ENCODE measurements around the gene PCSK1.
"Not testable (repeated sequence)": the region's sequence is repeated elsewhere in the genome, so short reads cannot be mapped to it uniquely, and the experiment has no call there.

Gene PCSK1

DNA sequence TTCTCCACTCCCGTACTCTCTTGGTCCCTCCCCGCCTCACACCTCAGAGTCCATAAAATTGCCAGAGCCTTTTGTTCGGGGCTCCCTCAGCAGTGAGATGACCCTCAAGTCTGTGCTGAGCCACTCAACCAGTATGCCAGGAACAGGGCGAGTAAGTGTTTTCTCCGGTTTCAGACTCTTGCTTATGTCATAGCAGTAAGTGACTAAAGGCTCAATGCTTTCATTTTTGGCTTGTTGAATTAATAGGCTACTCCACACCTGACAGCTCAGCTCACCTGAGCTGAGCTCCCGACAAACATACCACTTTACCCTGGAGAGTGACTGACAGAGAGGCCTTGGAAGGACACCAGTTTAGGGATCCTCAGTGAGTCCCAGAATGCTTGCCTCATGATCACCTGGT is 30.5 kb downstream of the PCSK1 start:
- Histone ChIP-seq H3K27ac (ENCODE audit: low read depth, low read length, poor library complexity, severe bottlenecking) (no peak overlapping the region), H3K27me3 (ENCODE audit: insufficient read depth, low read length) (no peaks in the 10 kb centered on the region)

DNA sequence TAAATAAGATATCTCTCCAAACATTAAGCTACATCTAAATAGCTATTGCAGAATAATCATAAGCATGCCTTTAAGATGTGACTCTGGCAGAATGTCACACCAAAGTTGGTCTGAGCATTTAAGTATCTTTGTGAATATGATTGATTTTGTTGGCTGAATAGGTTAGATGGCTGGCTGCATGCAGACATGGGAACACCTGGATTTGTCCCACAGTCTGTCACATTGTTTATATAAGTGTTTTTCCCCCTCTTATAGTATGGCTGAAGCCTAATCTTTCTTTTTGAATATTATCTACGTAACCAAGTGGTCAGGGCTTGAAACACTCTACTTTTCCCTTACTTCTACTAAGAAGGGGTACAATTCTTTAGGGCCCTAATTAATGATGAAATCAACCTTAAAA is 36.2 kb downstream of the PCSK1 start:
- Histone ChIP-seq H3K27ac (ENCODE audit: low read depth, low read length, poor library complexity, severe bottlenecking) (no peak overlapping the region), H3K9me2 (ENCODE audit: low read depth, low read length) (no peaks in the 10 kb centered on the region), H3K9ac (ENCODE audit: low read length) (no peak overlapping the region), H3K36me3 (ENCODE audit: insufficient read depth, low read length) (no peaks in the 10 kb centered on the region), H3F3A (ENCODE audit: insufficient read depth, low read length) (no peaks in the 10 kb centered on the region), H3K4me3 (ENCODE audit: low read depth, low read length, poor library complexity, severe bottlenecking) (no peak overlapping the region), H3K79me2 (ENCODE audit: insufficient read depth, low read length) (no peaks in the 10 kb centered on the region), H2AFZ (ENCODE audit: low read length) (no peak overlapping the region), H3K4me1 (ENCODE audit: insufficient read depth, low read length, severe bottlenecking) (no peaks in the 10 kb centered on the region), H3K27me3 (ENCODE audit: insufficient read depth, low read length) (no peaks in the 10 kb centered on the region), H3K4me2 (ENCODE audit: low read length) (no peak overlapping the region), H3K9me3 (ENCODE audit: low read length) (no peaks in the 10 kb centered on the region), H4K20me1 (ENCODE audit: insufficient read depth, low read length) (no peaks in the 10 kb centered on the region; the same call in 1 of the 2 replicates)
- TF ChIP-seq, protein P1, sequence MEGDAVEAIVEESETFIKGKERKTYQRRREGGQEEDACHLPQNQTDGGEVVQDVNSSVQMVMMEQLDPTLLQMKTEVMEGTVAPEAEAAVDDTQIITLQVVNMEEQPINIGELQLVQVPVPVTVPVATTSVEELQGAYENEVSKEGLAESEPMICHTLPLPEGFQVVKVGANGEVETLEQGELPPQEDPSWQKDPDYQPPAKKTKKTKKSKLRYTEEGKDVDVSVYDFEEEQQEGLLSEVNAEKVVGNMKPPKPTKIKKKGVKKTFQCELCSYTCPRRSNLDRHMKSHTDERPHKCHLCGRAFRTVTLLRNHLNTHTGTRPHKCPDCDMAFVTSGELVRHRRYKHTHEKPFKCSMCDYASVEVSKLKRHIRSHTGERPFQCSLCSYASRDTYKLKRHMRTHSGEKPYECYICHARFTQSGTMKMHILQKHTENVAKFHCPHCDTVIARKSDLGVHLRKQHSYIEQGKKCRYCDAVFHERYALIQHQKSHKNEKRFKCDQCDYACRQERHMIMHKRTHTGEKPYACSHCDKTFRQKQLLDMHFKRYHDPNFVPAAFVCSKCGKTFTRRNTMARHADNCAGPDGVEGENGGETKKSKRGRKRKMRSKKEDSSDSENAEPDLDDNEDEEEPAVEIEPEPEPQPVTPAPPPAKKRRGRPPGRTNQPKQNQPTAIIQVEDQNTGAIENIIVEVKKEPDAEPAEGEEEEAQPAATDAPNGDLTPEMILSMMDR (IDR thresholded peaks at IDR 0.05; ENCODE audit: low read length): no peak
- no peak for TF ChIP-seq EZH2 (IDR thresholded peaks at IDR 0.05; ENCODE audit: borderline replicate concordance, low read length)

More for the DNA sequence above, 30.5 kb downstream of the PCSK1 start:
- H3F3A ChIP-seq (ENCODE audit: insufficient read depth, low read length): no peaks in the 10 kb centered on the region
- H3K9ac ChIP-seq (ENCODE audit: low read length): no peak overlapping the region
- no peak overlapping the region for H3K4me2 ChIP-seq (ENCODE audit: low read length)
- TF ChIP-seq, protein P1 (IDR thresholded peaks at IDR 0.05; ENCODE audit: low read length): no peak
- TF ChIP-seq EZH2 (IDR thresholded peaks at IDR 0.05; ENCODE audit: borderline replicate concordance, low read length): no peak
- H3K4me3 ChIP-seq (ENCODE audit: low read depth, low read length, poor library complexity, severe bottlenecking): no peak overlapping the region
- no peaks in the 10 kb centered on the region for H3K9me2 ChIP-seq (ENCODE audit: low read depth, low read length)
- H3K36me3 ChIP-seq (ENCODE audit: insufficient read depth, low read length): no peaks in the 10 kb centered on the region
- no peaks in the 10 kb centered on the region; the same call in 1 of the 2 replicates for H4K20me1 ChIP-seq (ENCODE audit: insufficient read depth, low read length)
- no peak overlapping the region for H2AFZ ChIP-seq (ENCODE audit: low read length)
- H3K79me2 ChIP-seq (ENCODE audit: insufficient read depth, low read length): no peaks in the 10 kb centered on the region
- H3K4me1 ChIP-seq (ENCODE audit: insufficient read depth, low read length, severe bottlenecking): no peaks in the 10 kb centered on the region
- H3K9me3 ChIP-seq (ENCODE audit: low read length): no peaks in the 10 kb centered on the region

DNA sequence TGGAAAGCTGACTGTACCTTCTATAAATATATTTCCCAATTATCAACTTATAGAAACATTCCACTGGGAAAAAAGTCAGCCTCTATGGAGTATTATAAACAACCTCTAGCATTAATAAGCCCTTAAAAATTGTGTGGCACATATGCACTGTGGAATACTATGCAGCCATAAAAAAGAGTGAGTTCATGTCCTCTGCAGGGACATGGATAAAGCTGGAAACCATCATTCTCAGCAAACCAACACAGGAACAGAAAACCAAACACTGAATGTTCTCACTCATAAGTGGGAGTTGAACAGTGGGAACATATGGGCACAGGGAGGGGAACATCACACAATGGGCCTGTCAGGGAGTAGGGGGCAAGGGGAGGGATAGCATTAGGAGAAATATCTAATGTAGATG is 37.8 kb downstream of the PCSK1 start:
- not testable (repeated sequence) for H3K9ac ChIP-seq (ENCODE audit: low read length); H3F3A ChIP-seq (ENCODE audit: insufficient read depth, low read length); H4K20me1 ChIP-seq (ENCODE audit: insufficient read depth, low read length); H3K27me3 ChIP-seq (ENCODE audit: insufficient read depth, low read length); H3K4me1 ChIP-seq (ENCODE audit: insufficient read depth, low read length, severe bottlenecking); H3K9me2 ChIP-seq (ENCODE audit: low read depth, low read length); H2AFZ ChIP-seq (ENCODE audit: low read length); H3K79me2 ChIP-seq (ENCODE audit: insufficient read depth, low read length); H3K36me3 ChIP-seq (ENCODE audit: insufficient read depth, low read length); H3K4me3 ChIP-seq (ENCODE audit: low read depth, low read length, poor library complexity, severe bottlenecking); H3K4me2 ChIP-seq (ENCODE audit: low read length); H3K27ac ChIP-seq (ENCODE audit: low read depth, low read length, poor library complexity, severe bottlenecking); H3K9me3 ChIP-seq (ENCODE audit: low read length)

DNA sequence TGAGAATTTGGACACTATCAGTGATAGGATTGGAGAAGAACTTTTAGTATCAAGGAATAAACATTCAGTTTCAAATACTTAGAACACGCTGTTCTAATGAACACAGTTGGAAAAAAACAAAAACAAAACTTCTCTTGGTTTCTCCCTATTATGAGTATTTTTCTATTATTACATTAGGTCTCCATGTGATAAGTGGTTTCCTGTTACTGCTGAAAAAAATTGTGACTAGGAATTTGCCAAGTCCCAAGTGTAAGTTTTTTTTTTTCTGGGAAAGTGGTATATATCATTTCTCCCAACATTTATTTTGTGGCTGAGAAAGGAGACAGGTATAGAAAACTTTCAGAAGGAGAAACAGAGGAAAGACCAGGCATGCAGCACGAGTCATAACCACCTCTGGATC is 41.1 kb downstream of the PCSK1 start:
- H3F3A ChIP-seq (ENCODE audit: insufficient read depth, low read length): no peaks in the 10 kb centered on the region
- no peaks in the 10 kb centered on the region for H3K4me1 ChIP-seq (ENCODE audit: insufficient read depth, low read length, severe bottlenecking)
- no peak overlapping the region for H3K4me3 ChIP-seq (ENCODE audit: low read depth, low read length, poor library complexity, severe bottlenecking)
- H3K9me3 ChIP-seq (ENCODE audit: low read length): no peaks in the 10 kb centered on the region
- no peak overlapping the region for H3K9ac ChIP-seq (ENCODE audit: low read length)
- H3K27ac ChIP-seq (ENCODE audit: low read depth, low read length, poor library complexity, severe bottlenecking): no peak overlapping the region
- no peak for TF ChIP-seq EZH2 (IDR thresholded peaks at IDR 0.05; ENCODE audit: borderline replicate concordance, low read length)
- TF ChIP-seq, protein P1 (IDR thresholded peaks at IDR 0.05; ENCODE audit: low read length): no peak
- H3K36me3 ChIP-seq (ENCODE audit: insufficient read depth, low read length): no peaks in the 10 kb centered on the region
- no peaks in the 10 kb centered on the region for H3K27me3 ChIP-seq (ENCODE audit: insufficient read depth, low read length)
- H4K20me1 ChIP-seq (ENCODE audit: insufficient read depth, low read length): no peaks in the 10 kb centered on the region
- no peaks in the 10 kb centered on the region for H3K79me2 ChIP-seq (ENCODE audit: insufficient read depth, low read length)
- no peak overlapping the region for H2AFZ ChIP-seq (ENCODE audit: low read length)
- H3K4me2 ChIP-seq (ENCODE audit: low read length): no peak overlapping the region
- H3K9me2 ChIP-seq (ENCODE audit: low read depth, low read length): no peaks in the 10 kb centered on the region
